Keratinocyte (primary cell): ENCODE data around the gene ENDOU.

Source experiments
- CTCF ChIP-seq, 3 experiments: IDR thresholded peaks in 1 of 3; conservative IDR thresholded peaks in 1 of 3; optimal IDR thresholded peaks in 1 of 3; 2 replicates in 2 of 3; 3 replicates in 1 of 3; pipeline versions ENCODE3 to v1.5.1; 2011; ENCODE audit warnings: low read length in 3 of 3, mild to moderate bottlenecking in 3 of 3, moderate library complexity in 2 of 3, control low read depth in 1 of 3, inconsistent platforms in 1 of 3; ENCODE audit not compliant: insufficient read depth in 2 of 3; ENCODE audit errors: extremely low read depth in 1 of 3
- EZH2 ChIP-seq: IDR thresholded peaks from one replicate; pipeline ENCODE4 v1.6.1; 2012; ENCODE audit warnings: inconsistent platforms, mild to moderate bottlenecking, low read length, moderate library complexity

GRCh38 chr12:47770086-47770726 lies 44.9 kb upstream of the ENDOU start:
- TF ChIP-seq CTCF (optimal IDR thresholded peaks at IDR 0.05 in 1 of 3, IDR thresholded peaks at IDR 0.05 in 1 of 3, conservative IDR thresholded peaks at IDR 0.05 in 1 of 3; ENCODE audit: extremely low read depth in 1 of 3, insufficient read depth in 2 of 3, low read length in 3 of 3) (no peak), EZH2 (no peak)
